Epithelial cell of esophagus (primary cell): ENCODE results near the gene NOTCH1.

ENCODE experiments used
- DNase-seq: peaks from one replicate; pipeline ENCODE4 v3.0.0; 2010; ENCODE audit warnings: low read depth
- H3K4me3 ChIP-seq: 2 replicates; pipeline ENCODE4 v1.5.1; 2011; ENCODE audit warnings: mild to moderate bottlenecking, low read length, control low read depth
- TF ChIP-seq, protein P1 (sequence below): IDR thresholded peaks from 2 replicates; pipeline ENCODE4 v1.5.1; 2011; ENCODE audit warnings: low read depth, mild to moderate bottlenecking, low read length, control low read depth, inconsistent platforms; ENCODE audit not compliant: insufficient read depth; ENCODE audit errors: missing control alignments

NOTCH1 gene

DNA sequence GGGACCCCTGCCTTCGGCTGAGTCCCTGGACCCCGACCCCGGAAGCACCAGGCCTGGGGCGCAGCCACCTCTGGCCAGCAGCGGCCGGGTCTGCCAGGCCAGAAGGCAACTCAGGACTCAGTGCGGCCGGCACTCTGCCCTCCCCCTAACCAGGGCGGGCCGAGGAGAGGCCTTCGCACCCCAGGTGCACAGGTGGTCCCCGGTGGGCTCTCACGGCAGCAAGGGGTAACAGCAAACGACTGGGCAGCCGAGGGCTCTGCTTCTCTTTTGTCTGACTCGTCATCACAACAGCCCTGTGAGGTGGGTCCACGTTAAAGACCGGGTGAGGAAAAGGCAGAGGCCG, 20.7 kb upstream of the NOTCH1 start:
- DNase-seq, result no peak
- TF ChIP-seq, protein P1, sequence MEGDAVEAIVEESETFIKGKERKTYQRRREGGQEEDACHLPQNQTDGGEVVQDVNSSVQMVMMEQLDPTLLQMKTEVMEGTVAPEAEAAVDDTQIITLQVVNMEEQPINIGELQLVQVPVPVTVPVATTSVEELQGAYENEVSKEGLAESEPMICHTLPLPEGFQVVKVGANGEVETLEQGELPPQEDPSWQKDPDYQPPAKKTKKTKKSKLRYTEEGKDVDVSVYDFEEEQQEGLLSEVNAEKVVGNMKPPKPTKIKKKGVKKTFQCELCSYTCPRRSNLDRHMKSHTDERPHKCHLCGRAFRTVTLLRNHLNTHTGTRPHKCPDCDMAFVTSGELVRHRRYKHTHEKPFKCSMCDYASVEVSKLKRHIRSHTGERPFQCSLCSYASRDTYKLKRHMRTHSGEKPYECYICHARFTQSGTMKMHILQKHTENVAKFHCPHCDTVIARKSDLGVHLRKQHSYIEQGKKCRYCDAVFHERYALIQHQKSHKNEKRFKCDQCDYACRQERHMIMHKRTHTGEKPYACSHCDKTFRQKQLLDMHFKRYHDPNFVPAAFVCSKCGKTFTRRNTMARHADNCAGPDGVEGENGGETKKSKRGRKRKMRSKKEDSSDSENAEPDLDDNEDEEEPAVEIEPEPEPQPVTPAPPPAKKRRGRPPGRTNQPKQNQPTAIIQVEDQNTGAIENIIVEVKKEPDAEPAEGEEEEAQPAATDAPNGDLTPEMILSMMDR, result no peak
- no peak overlapping the region for H3K4me3 ChIP-seq

DNA sequence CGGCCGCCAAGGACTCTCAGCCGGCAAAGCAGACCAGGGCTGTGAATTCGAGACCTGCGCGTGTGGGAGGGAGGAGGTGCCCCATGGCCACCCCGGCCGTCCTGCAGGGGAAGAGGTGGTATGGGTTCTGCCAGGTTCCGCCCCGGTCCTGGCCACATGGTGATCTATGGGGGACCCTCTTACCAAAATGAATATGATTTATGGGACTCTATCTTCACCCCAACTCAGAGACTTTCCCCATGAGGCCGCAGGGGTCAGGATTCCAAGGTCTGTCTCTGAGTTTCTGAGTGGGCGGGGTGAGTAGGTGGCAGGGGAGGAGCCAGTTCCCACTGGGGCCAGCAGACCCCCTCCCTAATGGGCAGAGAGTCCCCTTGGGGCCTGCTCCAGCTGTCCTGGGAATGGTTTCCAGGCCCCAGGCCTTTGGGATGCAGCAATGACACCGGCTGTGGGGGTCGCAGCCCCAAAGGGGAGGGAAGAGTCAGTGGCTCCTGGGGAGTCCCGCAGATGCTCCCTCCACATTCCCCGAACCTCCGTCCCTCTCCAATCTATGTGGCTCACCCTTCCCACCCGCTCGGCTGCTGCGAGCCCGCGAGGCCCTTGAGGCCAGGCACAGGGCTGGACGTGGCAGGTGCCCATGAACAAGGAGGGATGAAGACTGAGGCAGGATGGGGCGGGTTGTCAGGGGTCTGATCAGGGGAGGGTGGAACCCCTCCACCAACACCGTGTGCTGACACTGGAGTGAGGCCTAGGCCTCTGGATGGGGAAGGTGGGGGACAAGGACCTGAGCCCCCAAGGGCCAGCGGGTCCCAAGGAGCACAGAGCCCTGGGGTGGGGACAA, 20.1 kb upstream of the NOTCH1 start:
- TF ChIP-seq, protein P1, result no peak

DNA sequence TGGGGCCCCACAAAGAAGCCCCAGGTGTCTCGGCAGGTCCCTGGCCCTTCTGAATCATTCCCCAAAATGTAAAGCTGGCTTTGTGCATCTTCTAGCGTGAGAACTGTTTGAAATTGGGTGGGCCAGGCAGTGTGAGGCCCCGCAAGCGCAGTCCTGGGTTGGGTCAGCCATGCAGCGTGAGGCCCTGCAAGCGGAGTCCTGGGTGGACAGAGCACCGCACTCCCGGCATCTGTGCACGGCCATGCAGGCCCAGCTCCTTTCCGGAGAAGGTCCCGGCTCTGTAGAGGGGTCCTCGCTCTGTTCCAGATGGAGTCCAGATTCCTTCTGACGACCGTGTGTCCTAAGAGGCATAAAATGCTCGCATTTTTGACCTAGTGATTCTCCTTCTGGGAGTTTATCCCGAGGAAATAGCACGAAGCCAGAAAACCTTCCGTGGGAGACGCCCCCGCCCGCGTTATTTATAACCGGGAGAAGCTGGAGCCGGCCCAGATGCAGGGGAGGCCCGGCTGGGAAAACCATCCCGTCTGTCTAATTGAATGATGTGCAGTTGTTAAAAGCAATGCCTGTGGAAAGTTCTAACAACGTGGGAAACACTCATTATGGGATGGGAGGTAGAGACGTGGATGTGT, 19.4 kb upstream of the NOTCH1 start:
- TF ChIP-seq, protein P1, result no peak
- no peak overlapping the region for H3K4me3 ChIP-seq
- DNase-seq, result no peak

More for the DNA sequence above, 20.1 kb upstream of the NOTCH1 start:
- DNase-seq, result no peak
- no peak overlapping the region for H3K4me3 ChIP-seq

DNA sequence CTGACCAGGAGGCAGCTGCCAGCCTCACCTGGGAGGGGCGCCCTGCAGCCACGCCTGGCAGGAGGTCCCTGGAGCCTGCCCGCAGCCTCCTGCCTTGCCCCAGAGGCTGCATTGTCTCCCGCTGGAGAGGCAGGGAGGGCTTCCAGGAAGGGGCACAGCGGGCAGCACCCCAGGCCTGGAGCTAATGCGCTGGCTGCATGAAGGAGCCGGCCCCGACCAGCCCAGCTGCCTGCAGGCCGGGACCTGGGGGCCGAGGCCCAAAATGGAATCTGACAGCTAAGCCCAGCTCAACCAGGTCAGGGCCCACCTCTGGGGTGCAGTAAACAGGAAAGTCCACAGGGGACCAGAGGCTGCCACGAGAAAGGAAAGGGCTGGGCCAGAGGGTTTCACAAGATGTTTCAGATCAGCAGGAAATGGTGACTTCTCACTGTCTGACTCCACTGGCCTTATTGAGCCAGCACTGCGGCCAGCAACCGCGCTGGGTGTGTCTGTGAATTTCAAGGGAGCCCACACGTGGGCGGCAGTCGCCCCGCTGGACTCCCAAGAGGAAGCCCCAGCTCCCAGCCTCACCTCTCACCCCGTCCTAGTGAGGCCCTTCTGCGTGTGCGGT, 18.6 kb upstream of the NOTCH1 start:
- no peak for DNase-seq
- H3K4me3 ChIP-seq, result no peak overlapping the region
- TF ChIP-seq, protein P1, result no peak

DNA sequence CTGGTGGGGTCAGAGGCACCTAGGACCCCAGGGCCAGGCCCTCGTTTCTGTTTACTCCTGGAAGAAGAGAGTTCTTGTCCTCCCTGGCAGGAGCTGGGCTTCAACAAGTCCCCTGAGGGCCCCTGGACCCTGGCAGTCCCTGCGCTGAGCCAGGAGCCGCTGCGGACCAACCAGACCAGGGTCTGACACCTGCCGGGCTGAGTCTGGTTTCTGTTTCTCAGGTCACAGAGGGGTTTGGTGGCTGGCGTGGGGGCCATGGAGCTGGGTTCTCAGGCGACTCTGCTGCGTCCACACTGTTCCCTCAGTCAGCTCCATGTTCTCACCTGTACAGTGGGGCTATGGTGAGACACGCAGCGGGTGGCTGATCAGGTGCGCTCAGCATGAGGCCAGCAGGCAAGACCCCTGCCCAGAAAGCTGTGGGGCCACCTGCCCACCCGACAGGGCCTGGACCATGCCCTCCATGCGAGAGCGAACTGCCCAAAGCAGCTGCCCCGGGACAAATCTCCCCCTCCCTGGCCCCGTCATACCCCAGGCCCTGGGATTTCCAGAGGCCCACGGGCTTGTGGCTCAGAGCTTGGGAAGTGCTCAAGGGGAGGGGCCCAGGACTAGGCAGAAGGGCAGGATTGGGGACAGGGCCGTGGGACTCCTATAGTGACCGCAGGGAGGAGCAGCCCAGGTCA, 17.9 kb upstream of the NOTCH1 start:
- no peak overlapping the region for H3K4me3 ChIP-seq
- DNase-seq, result no peak
- TF ChIP-seq, protein P1, result no peak

DNA sequence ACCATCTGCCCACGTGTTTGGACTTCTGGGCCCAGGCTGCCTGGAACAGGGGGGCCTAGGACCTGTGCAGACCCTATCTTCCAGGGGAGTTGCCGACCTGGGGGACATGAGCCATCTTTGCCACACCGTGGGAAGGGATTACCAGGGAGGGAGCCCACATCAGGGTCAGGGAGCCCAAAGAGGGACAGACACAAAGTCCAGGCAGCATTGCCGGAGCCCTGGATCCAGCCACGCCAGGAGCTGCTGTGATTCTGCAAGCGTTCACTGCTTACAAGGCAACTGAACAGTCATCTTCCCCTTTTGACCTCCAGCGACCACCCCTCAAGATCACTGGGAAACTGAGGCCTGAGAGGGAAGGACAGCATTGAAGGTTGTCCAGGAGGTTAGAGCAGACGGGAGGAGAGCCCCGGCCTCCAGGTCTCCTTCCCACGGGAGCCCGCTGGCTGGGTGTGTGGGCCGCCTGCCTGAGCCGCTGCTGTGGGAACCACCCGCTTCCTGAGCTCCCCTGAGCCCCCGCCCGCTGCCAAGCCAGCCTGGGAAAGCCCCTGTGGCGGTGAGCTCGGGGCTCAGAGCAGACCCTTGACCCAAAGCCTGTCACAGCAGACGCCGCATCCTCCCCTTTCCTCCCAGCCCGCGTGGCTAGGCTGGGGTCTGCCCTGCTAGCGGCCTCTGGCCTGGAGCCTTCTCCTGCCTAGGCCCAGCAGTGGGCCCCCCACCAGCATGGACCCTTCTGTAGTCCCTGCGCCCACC, 17.1 kb upstream of the NOTCH1 start:
- TF ChIP-seq, protein P1, result no peak
- H3K4me3 ChIP-seq, result no peak overlapping the region
- no peak for DNase-seq
